Pancreas (tissue), 10 donors: ENCODE measurements around the gene NRP1. TPM values are rescaled to one million over a fixed set of nuclear protein-coding genes. Genes with fewer than 3 reads are reported as not detected.

Experiments used
- ATAC-seq, 4 donors: fragments of 200-7000 bp; cut with Tn5 transposase; one replicate each; pipeline versions ENCODE4 v1.8.0 to v1.9.1; 2020; ENCODE audit warnings: mild to moderate bottlenecking in 4 of 4, moderate library complexity in 4 of 4
- DNase-seq, 6 donors: peaks; one replicate each; pipeline ENCODE4 v3.0.0-alpha.2; 2020
- FAIRE-seq: peaks from 2 replicates; lab custom pipeline; 2012; peaks lifted over from hg19 to GRCh38; lab: Jason Lieb, UNC
- H3K27ac ChIP-seq, 4 donors: fragments of 200-600 bp; sonication (generic); 1 replicate in 3 of 4; 2 replicates in 1 of 4; pipeline versions ENCODE4 v1.5.0 to v1.8.0; 2020
- H3K27me3 ChIP-seq, 4 donors: fragments of 200-600 bp; one replicate each; pipeline ENCODE4 v1.8.0; 2021
- H3K36me3 ChIP-seq, 3 donors: fragments of 200-600 bp; sonication (generic) in 1 of 3; one replicate each; pipeline versions ENCODE4 v1.5.0 to v1.8.0; 2020 to 2021
- H3K4me1 ChIP-seq, 3 donors: fragments of 200-600 bp; one replicate each; pipeline ENCODE4 v1.8.0; 2021
- H3K4me3 ChIP-seq, 4 donors: fragments of 200-600 bp; sonication (generic) in 2 of 4; one replicate each; pipeline versions ENCODE4 v1.5.0 to v1.8.0; 2020 to 2021
- H3K9me3 ChIP-seq, 4 donors: fragments of 200-600 bp; one replicate each; pipeline ENCODE4 v1.8.0; 2021
- CTCF ChIP-seq, 4 donors: fragments of 200-600 bp; sonication (generic) in 3 of 4; IDR thresholded peaks; one replicate each; pipeline versions ENCODE4 v1.5.0 to v1.8.0; 2021; ENCODE audit warnings: antibody characterized with exemption in 4 of 4
- WGBS, 2 donors: extraction: QIAGEN DNeasy Blood & Tissue Kit; methylation state at CpG; one replicate each; pipeline ENCODE4 v1.1.7; 2013; 5-methylcytosine and 5-hydroxymethylcytosine counted together
- intact Hi-C, 3 donors: fragments of 100-400 bp; cut with DNase I; formaldehyde crosslinking; loops; one replicate each; pipeline versions ENCODE4 v1.11.1 to v1.14.2; 2022
- polyA plus RNA-seq, 2 donors: library from polyadenylated mRNA; stranded (reverse); fragments of 200-250 nt; gene quantifications; one replicate each; pipeline ENCODE4 v1.2.3, GENCODE V29; 2013
- total RNA-seq, 6 donors: library from RNA; stranded (reverse); fragmentation: NEBNext Ultra II Directional in 4 of 6; extraction: Animal tissue kit (Norgen Biotek cat#: 25700) in 4 of 6; gene quantifications; one replicate each; pipeline versions ENCODE4 v1.2.1 to v1.2.4, GENCODE V29; 2021 to 2023
- donor health status: healthy with polysubstance abuse.
- donor health status: DM: no; HTN: no; CAD: no; lungs with moderate emphysema.
- donor health status: DM: no; HTN: no; CAD: no.
- donor health status: control.
- donor health status: control.
- donor health status: Bipolar disorder and iron deficiency.
- donor health status: DM: yes; HTN: yes; CAD: no.
- donor health status: DM: no; HTN: no; CAD: no.
- donor health status: DM: no; HTN: no; CAD: no.
- donor health status: DM: yes; HTN: yes; CAD: no.

The NRP1 gene
- total and polyA plus RNA-seq, 8 donors, result 12.0 to 56.4 (median 28.4) TPM

- H3K9me3 ChIP-seq, result no peaks in the 10 kb centered on the region
- H3K27me3 ChIP-seq, result no peaks in the 10 kb centered on the region
- no peak overlapping the region for H3K27ac ChIP-seq
- DNase-seq, result no peak
- no peak for ATAC-seq
- peaks cover 0 to 4% (median 3%) of the 10 kb centered on the region in 3 donors for H3K4me1 ChIP-seq
- peaks cover 0 to 13% (median 3%) of the 10 kb centered on the region in 3 donors for H3K36me3 ChIP-seq
- TF ChIP-seq CTCF (IDR thresholded peaks at IDR 0.05), result no peak
- no peak overlapping the region for H3K4me3 ChIP-seq
- intact Hi-C loops, result no loop called here
- WGBS, 2 donors, result 74 to 75% methylated on average over 3 of the region's 3 CpGs
- no peak for FAIRE-seq
These were observed 81.7 kb downstream of the NRP1 start for GRCh38 chr10:33252794-33253203.

GRCh38 chr10:33252324-33252723 is 82.1 kb downstream of the NRP1 start:
- no peaks in the 10 kb centered on the region for H3K9me3 ChIP-seq
- H3K27me3 ChIP-seq, result no peaks in the 10 kb centered on the region
- peaks cover 0 to 13% (median 3%) of the 10 kb centered on the region in 3 donors for H3K36me3 ChIP-seq
- H3K4me3 ChIP-seq, result no peak overlapping the region
- DNase-seq (no peak), FAIRE-seq (no peak), ATAC-seq (no peak)
- intact Hi-C loops, result no loop called here
- no peak for TF ChIP-seq CTCF (IDR thresholded peaks at IDR 0.05)
- H3K4me1 ChIP-seq, result peaks cover 0 to 4% (median 3%) of the 10 kb centered on the region in 3 donors
- 91 to 94% methylated on average over 12 of the region's 12 CpGs for WGBS, 2 donors
- H3K27ac ChIP-seq, result no peak overlapping the region

- H3K4me1 ChIP-seq, result peaks cover 0 to 3% (median under 1%) of the 10 kb centered on the region in 3 donors
- ATAC-seq (peak in 1 of 4 donors; percentile 19), FAIRE-seq (no peak), DNase-seq (no peak)
- H3K27me3 ChIP-seq, result no peaks in the 10 kb centered on the region
- peaks cover 0 to 13% (median 0%) of the 10 kb centered on the region in 3 donors for H3K36me3 ChIP-seq
- H3K9me3 ChIP-seq, result no peaks in the 10 kb centered on the region
- WGBS, 2 donors, result 59% methylated on average over 7 of the region's 7 CpGs
- TF ChIP-seq CTCF (IDR thresholded peaks at IDR 0.05), result no peak
- H3K4me3 ChIP-seq, result no peak overlapping the region
- intact Hi-C loops, result no loop called here
- H3K27ac ChIP-seq, result no peak overlapping the region
These were observed 84.7 kb downstream of the NRP1 start for GRCh38 chr10:33249659-33250345.

GRCh38 chr10:33249137-33249536 is 85.3 kb downstream of the NRP1 start:
- no peaks in the 10 kb centered on the region for H3K9me3 ChIP-seq
- H3K36me3 ChIP-seq, result peaks cover 0 to 13% (median 0%) of the 10 kb centered on the region in 3 donors
- no peak for ATAC-seq
- whole genome bisulfite sequencing, 2 donors, result 61 to 67% methylated on average over 8 of the region's 8 CpGs
- peaks cover 0 to 3% (median 0%) of the 10 kb centered on the region in 3 donors for H3K4me1 ChIP-seq
- TF ChIP-seq CTCF (IDR thresholded peaks at IDR 0.05), result no peak
- no peak for FAIRE-seq
- H3K27ac ChIP-seq, result no peak overlapping the region
- no peaks in the 10 kb centered on the region for H3K27me3 ChIP-seq
- no peak overlapping the region for H3K4me3 ChIP-seq
- no peak for DNase-seq
- intact Hi-C loops, result no loop called here

GRCh38 chr10:33248638-33249037 is 85.8 kb downstream of the NRP1 start:
- intact Hi-C loops, result no loop called here
- ATAC-seq (peak in 2 of 4 donors; percentile 39 to 58), FAIRE-seq (no peak), DNase-seq (no peak)
- H3K27me3 ChIP-seq, result no peaks in the 10 kb centered on the region
- no peak for TF ChIP-seq CTCF (IDR thresholded peaks at IDR 0.05)
- no peak overlapping the region for H3K27ac ChIP-seq
- peaks cover 0 to 3% (median 0%) of the 10 kb centered on the region in 3 donors for H3K4me1 ChIP-seq
- no peak overlapping the region for H3K4me3 ChIP-seq
- WGBS, 2 donors, result 51 to 66% methylated on average over 1 of the region's 1 CpG
- H3K9me3 ChIP-seq, result no peaks in the 10 kb centered on the region
- H3K36me3 ChIP-seq, result peaks cover 0 to 13% (median 0%) of the 10 kb centered on the region in 3 donors
